H9 (cell line): Measurements from ENCODE around the gene NEGR1. TPM values are rescaled to one million over a fixed set of nuclear protein-coding genes. Genes with fewer than 3 reads are reported as not detected.

Source experiments
- DNase-seq: peaks from one replicate; pipeline ENCODE4 v3.0.0-alpha.2; 2017
- H2AFZ ChIP-seq: one replicate; pipeline ENCODE4 v1.6.1; 2013; ENCODE audit warnings: mild to moderate bottlenecking, low read length, control low read depth, moderate library complexity
- H2AK5ac ChIP-seq: 2 replicates; pipeline ENCODE4 v1.6.1; 2013; ENCODE audit warnings: low read length, control low read depth, mixed read lengths; ENCODE audit not compliant: insufficient read length
- H2BK120ac ChIP-seq: one replicate; pipeline ENCODE4 v1.6.1; 2013; ENCODE audit warnings: low read depth, mild to moderate bottlenecking, low read length, control low read depth, inconsistent platforms; ENCODE audit not compliant: poor library complexity, severe bottlenecking
- H2BK12ac ChIP-seq: 2 replicates; pipeline ENCODE4 v1.6.1; 2013; ENCODE audit warnings: low read length, control low read depth, mixed read lengths, low read depth; ENCODE audit not compliant: insufficient read length
- H2BK15ac ChIP-seq: 2 replicates; pipeline ENCODE4 v1.6.1; 2013; ENCODE audit warnings: low read depth, low read length, control low read depth
- H2BK20ac ChIP-seq: one replicate; pipeline ENCODE4 v1.6.1; 2013; ENCODE audit warnings: low read depth, mild to moderate bottlenecking, low read length, control low read depth, inconsistent platforms; ENCODE audit not compliant: poor library complexity, severe bottlenecking
- H2BK5ac ChIP-seq: 2 replicates; pipeline ENCODE4 v1.6.1; 2013; ENCODE audit warnings: low read length, control low read depth, mixed read lengths; ENCODE audit not compliant: insufficient read length
- H3K14ac ChIP-seq: 2 replicates; pipeline ENCODE4 v1.6.1; 2013; ENCODE audit warnings: low read length, control low read depth; ENCODE audit not compliant: insufficient read depth
- H3K18ac ChIP-seq: 2 replicates; pipeline ENCODE4 v1.6.1; 2013; ENCODE audit warnings: low read depth, mild to moderate bottlenecking, mixed read lengths, low read length, control low read depth; ENCODE audit not compliant: insufficient read length
- H3K23ac ChIP-seq: 2 replicates; pipeline ENCODE4 v1.6.1; 2013; ENCODE audit warnings: low read length, control low read depth, mixed read lengths, low read depth; ENCODE audit not compliant: insufficient read length
- H3K23me2 ChIP-seq: 2 replicates; pipeline ENCODE4 v1.6.1; 2013; ENCODE audit warnings: low read depth, mild to moderate bottlenecking, mixed read lengths, low read length, control low read depth; ENCODE audit not compliant: insufficient read length, poor library complexity, severe bottlenecking
- H3K27ac ChIP-seq: 2 replicates; pipeline ENCODE4 v1.5.1; 2013; ENCODE audit warnings: low read length, control low read depth, mixed read lengths, low read depth; ENCODE audit not compliant: insufficient read length
- H3K27me3 ChIP-seq: 2 replicates; pipeline ENCODE4 v1.6.1; 2013; ENCODE audit warnings: low read length, control low read depth, inconsistent platforms; ENCODE audit not compliant: insufficient read depth
- H3K4ac ChIP-seq: 2 replicates; pipeline ENCODE4 v1.6.1; 2013; ENCODE audit warnings: low read depth, mild to moderate bottlenecking, control low read depth, inconsistent platforms, low read length, moderate library complexity
- H3K4me1 ChIP-seq: 2 replicates; pipeline ENCODE4 v1.6.1; 2013; ENCODE audit warnings: low read length, control low read depth, inconsistent platforms; ENCODE audit not compliant: insufficient read depth
- H3K4me2 ChIP-seq: 2 replicates; pipeline ENCODE4 v1.6.1; 2013; ENCODE audit warnings: low read length, control low read depth, mixed read lengths; ENCODE audit not compliant: insufficient read length, insufficient read depth
- H3K56ac ChIP-seq: 2 replicates; pipeline ENCODE4 v1.6.1; 2013; ENCODE audit warnings: low read depth, mild to moderate bottlenecking, mixed read lengths, low read length, control low read depth; ENCODE audit not compliant: insufficient read length
- H3K79me1 ChIP-seq: 2 replicates; pipeline ENCODE4 v1.6.1; 2013; ENCODE audit warnings: low read depth, mild to moderate bottlenecking, moderate library complexity, low read length, control low read depth, inconsistent platforms; ENCODE audit not compliant: insufficient read depth, poor library complexity, severe bottlenecking
- H3K79me2 ChIP-seq: 2 replicates; pipeline ENCODE4 v1.6.1; 2013; ENCODE audit warnings: low read length, control low read depth, inconsistent platforms; ENCODE audit not compliant: insufficient read depth
- H3K9ac ChIP-seq: 2 replicates; pipeline ENCODE4 v1.6.1; 2013; ENCODE audit warnings: low read length, control low read depth, mixed read lengths; ENCODE audit not compliant: insufficient read length; ENCODE audit errors: extremely low read depth
- H3K9me3 ChIP-seq: one replicate; pipeline ENCODE4 v1.6.1; 2013; ENCODE audit warnings: low read depth, low read length, inconsistent platforms; ENCODE audit not compliant: control insufficient read depth
- H3T11ph ChIP-seq: one replicate; pipeline ENCODE4 v1.6.1; 2013; ENCODE audit warnings: mild to moderate bottlenecking, low read length, control low read depth, inconsistent platforms
- H4K20me1 ChIP-seq: one replicate; pipeline ENCODE4 v1.6.1; 2013; ENCODE audit not compliant: control insufficient read depth, insufficient read length, insufficient read depth
- H4K5ac ChIP-seq: 2 replicates; pipeline ENCODE4 v1.6.1; 2013; ENCODE audit warnings: low read depth, mild to moderate bottlenecking, mixed read lengths, low read length, control low read depth; ENCODE audit not compliant: insufficient read length
- H4K8ac ChIP-seq: replicated peaks from 2 replicates; pipeline ENCODE4 v1.6.1; 2013; ENCODE audit warnings: low read length, control low read depth, mixed read lengths, low read depth; ENCODE audit not compliant: insufficient read length
- H4K91ac ChIP-seq: 2 replicates; pipeline ENCODE4 v1.6.1; 2013; ENCODE audit warnings: low read depth, mild to moderate bottlenecking, moderate library complexity, mixed read lengths, low read length, control low read depth; ENCODE audit not compliant: insufficient read length
- H3K27ac Mint-ChIP-seq, 3 experiments: 2 replicates in 2 of 3; 3 replicates in 1 of 3; pipeline ENCODE4 v1.8.0; 2020 to 2021; ENCODE audit warnings: mixed read lengths in 3 of 3, mild to moderate bottlenecking in 1 of 3, moderate library complexity in 1 of 3
- H3K27me3 Mint-ChIP-seq: 2 replicates; pipeline ENCODE4 v1.8.0; 2021; ENCODE audit warnings: low read depth, mild to moderate bottlenecking, moderate library complexity, mixed read lengths
- H3K36me3 Mint-ChIP-seq, 3 experiments: 2 replicates in 2 of 3; 3 replicates in 1 of 3; pipeline ENCODE4 v1.8.0; 2020 to 2021; ENCODE audit warnings: low read depth in 3 of 3, mixed read lengths in 3 of 3; ENCODE audit not compliant: insufficient read depth in 1 of 3
- H3K4me1 Mint-ChIP-seq, 2 experiments: 2 replicates each; pipeline ENCODE4 v1.8.0; 2020; ENCODE audit warnings: mixed read lengths in 2 of 2
- H3K4me3 Mint-ChIP-seq, 2 experiments: 2 replicates in 1 of 2; 3 replicates in 1 of 2; pipeline ENCODE4 v1.8.0; 2020 to 2021; ENCODE audit warnings: mild to moderate bottlenecking in 2 of 2, mixed read lengths in 2 of 2, moderate library complexity in 1 of 2
- H3K9me3 Mint-ChIP-seq, 2 experiments: 2 replicates in 1 of 2; 3 replicates in 1 of 2; pipeline ENCODE4 v1.8.0; 2020; ENCODE audit warnings: mild to moderate bottlenecking in 2 of 2, mixed read lengths in 2 of 2, moderate library complexity in 1 of 2
- CTCF ChIP-seq: fragments of 200-600 bp; sonication (generic); conservative IDR thresholded peaks from 3 replicates; pipeline ENCODE4 v1.8.0; 2021; ENCODE audit warnings: antibody characterized with exemption, mild to moderate bottlenecking
- WGBS: extraction: QIAGEN DNeasy Blood & Tissue Kit; methylation state at CpG from one replicate; pipeline ENCODE4 v1.1.7; 2013; ENCODE audit warnings: missing lambda C conversion rate, low lambda C conversion rate, mixed read lengths; ENCODE audit not compliant: insufficient read length; ENCODE audit errors: extremely low coverage; 5-methylcytosine and 5-hydroxymethylcytosine counted together
- total RNA-seq: library from RNA; stranded (reverse); gene quantifications from 2 replicates; pipeline ENCODE4 v1.2.1, GENCODE V29; 2021

NEGR1 gene
- total RNA-seq, 1 experiment from 2014 or later: 0.13 TPM

GRCh38 chr1:71753746-71754145, 528.6 kb downstream of the NEGR1 start:
- H3K79me1 ChIP-seq: no peaks in the 10 kb centered on the region
- H3K27ac Mint-ChIP-seq: no peak overlapping the region
- peaks cover 4 to 5% of the 10 kb centered on the region in 2 experiments; a peak in 4 of 5 replicates for H3K9me3 Mint-ChIP-seq
- WGBS: no CpG with 5 or more reads among the region's 4 CpGs
- no peak overlapping the region for H3K23ac ChIP-seq
- H2AFZ ChIP-seq: no peak overlapping the region
- no peak overlapping the region for H4K5ac ChIP-seq
- H3K9me3 ChIP-seq: no peaks in the 10 kb centered on the region
- no peak overlapping the region for H3K4ac ChIP-seq
- H2BK20ac ChIP-seq: no peak overlapping the region
- H3K27me3 ChIP-seq: no peaks in the 10 kb centered on the region
- no peak overlapping the region for H3K14ac ChIP-seq
- H2BK5ac ChIP-seq: no peak overlapping the region
- H2BK12ac ChIP-seq: no peak overlapping the region
- H3K23me2 ChIP-seq: no peaks in the 10 kb centered on the region
- no peak overlapping the region for H4K91ac ChIP-seq
- no peak overlapping the region for H4K8ac ChIP-seq
- no peak overlapping the region for H2BK120ac ChIP-seq
- no peak overlapping the region for H2AK5ac ChIP-seq
- no peaks in the 10 kb centered on the region for H4K20me1 ChIP-seq
- 0 out of 2 replicates have a peak, but pooled peaks cover 2% of the 10 kb centered on the region for H3K4me1 ChIP-seq
- no peak overlapping the region for H3K4me3 Mint-ChIP-seq
- no peak for TF ChIP-seq CTCF
- no peak overlapping the region for H3K56ac ChIP-seq
- no peak overlapping the region for H3K4me2 ChIP-seq
- peaks cover 12 to 16% of the 10 kb centered on the region in 2 experiments for H3K4me1 Mint-ChIP-seq
- H3T11ph ChIP-seq: no peak overlapping the region
- no peak overlapping the region for H3K18ac ChIP-seq
- H3K27ac ChIP-seq: no peak overlapping the region
- H3K79me2 ChIP-seq: no peaks in the 10 kb centered on the region
- DNase-seq: no peak
- no peak overlapping the region for H3K9ac ChIP-seq
- peaks cover 0 to 4% (median 3%) of the 10 kb centered on the region in 3 experiments; a peak in 3 of 7 replicates for H3K36me3 Mint-ChIP-seq
- H3K27me3 Mint-ChIP-seq: no peaks in the 10 kb centered on the region
- no peak overlapping the region for H2BK15ac ChIP-seq
